A673 (cell line): ENCODE results near the gene FLT1. TPM values are rescaled to one million over a fixed set of nuclear protein-coding genes. Genes with fewer than 3 reads are reported as not detected.

Source experiments
- BruUV-seq: library from RNA; stranded (reverse); fragments of 400-500 nt; replicated peaks from 2 replicates; lab custom pipeline; 2021; lab: Mats Ljungman, UMichigan
- CTCF ChIA-PET: fragments of 300-600 bp; sonication (Branson Sonifier 250); formaldehyde crosslinking; loops from one replicate; lab custom pipeline; 2022; ENCODE audit warnings: antibody characterized with exemption; lab: Charles Lee
- POLR2A ChIA-PET: fragments of 300-600 bp; sonication (Branson Sonifier 250); formaldehyde crosslinking; loops from one replicate; lab custom pipeline; 2022; ENCODE audit warnings: antibody characterized with exemption; ENCODE audit not compliant: low non-redundant PET; lab: Charles Lee
- DNase-seq: peaks from one replicate; pipeline ENCODE4 v3.0.0-alpha.2; 2015; ENCODE audit warnings: low spot score
- H3K27ac ChIP-seq: fragments of 200-600 bp; sonication (generic); 2 replicates; pipeline ENCODE4 v1.5.1; 2016; ENCODE audit warnings: mixed run types, low read depth, mild to moderate bottlenecking, mixed read lengths, antibody characterized with exemption, low read length; ENCODE audit not compliant: poor library complexity, severe bottlenecking
- H3K27me3 ChIP-seq: fragments of 200-600 bp; sonication (generic); replicated peaks from 2 replicates; pipeline ENCODE4 v1.6.1; 2017; ENCODE audit warnings: mixed run types, low read depth, mild to moderate bottlenecking, mixed read lengths, antibody characterized with exemption, low read length; ENCODE audit not compliant: insufficient read depth, poor library complexity
- H3K36me3 ChIP-seq: fragments of 200-600 bp; sonication (generic); 2 replicates; pipeline ENCODE4 v1.6.1; 2016; ENCODE audit warnings: mixed run types, mild to moderate bottlenecking, mixed read lengths, antibody characterized with exemption, low read length; ENCODE audit not compliant: insufficient read depth, poor library complexity, severe bottlenecking
- H3K4me1 ChIP-seq: fragments of 200-600 bp; sonication (generic); 2 replicates; pipeline ENCODE4 v1.6.1; 2017; ENCODE audit warnings: mixed run types, mild to moderate bottlenecking, mixed read lengths, antibody characterized with exemption, low read length; ENCODE audit not compliant: insufficient read depth, poor library complexity, severe bottlenecking
- H3K4me3 ChIP-seq: fragments of 200-600 bp; sonication (generic); 2 replicates; pipeline ENCODE4 v1.5.1; 2016; ENCODE audit warnings: low read depth, mixed run types, mild to moderate bottlenecking, mixed read lengths, low read length; ENCODE audit not compliant: poor library complexity, severe bottlenecking
- H3K9me3 ChIP-seq: fragments of 200-600 bp; sonication (generic); 2 replicates; pipeline ENCODE4 v1.6.1; 2016; ENCODE audit warnings: mixed run types, low read depth, mild to moderate bottlenecking, mixed read lengths, antibody characterized with exemption, low read length; ENCODE audit not compliant: poor library complexity, severe bottlenecking
- EZH2 ChIP-seq: fragments of 200-600 bp; sonication (generic); IDR thresholded peaks from 2 replicates; pipeline ENCODE4 v1.6.1; 2017; ENCODE audit warnings: borderline replicate concordance, low read depth, mild to moderate bottlenecking, mixed read lengths, antibody characterized with exemption, low read length; ENCODE audit not compliant: poor library complexity, severe bottlenecking
- intact Hi-C: fragments of 100-400 bp; cut with micrococcal nuclease; formaldehyde crosslinking; loops from one replicate; pipeline ENCODE4 v1.10.0; 2022; ENCODE audit not compliant: unreplicated experiment
- total RNA-seq: library from RNA; stranded (reverse); gene quantifications from 2 replicates; pipeline ENCODE4 v1.2.3, GENCODE V29; 2021
- TF ChIP-seq, protein P1 (sequence below): fragments of 300-800, 200-600 bp; sonication (generic); conservative IDR thresholded peaks from 2 replicates; pipeline ENCODE4 v1.5.1; 2017; ENCODE audit warnings: low read depth, mild to moderate bottlenecking, antibody characterized with exemption, low read length, moderate library complexity, mixed read lengths

FLT1 gene
- total RNA-seq, 1 experiment from 2014 or later, result 5.2 TPM

DNA sequence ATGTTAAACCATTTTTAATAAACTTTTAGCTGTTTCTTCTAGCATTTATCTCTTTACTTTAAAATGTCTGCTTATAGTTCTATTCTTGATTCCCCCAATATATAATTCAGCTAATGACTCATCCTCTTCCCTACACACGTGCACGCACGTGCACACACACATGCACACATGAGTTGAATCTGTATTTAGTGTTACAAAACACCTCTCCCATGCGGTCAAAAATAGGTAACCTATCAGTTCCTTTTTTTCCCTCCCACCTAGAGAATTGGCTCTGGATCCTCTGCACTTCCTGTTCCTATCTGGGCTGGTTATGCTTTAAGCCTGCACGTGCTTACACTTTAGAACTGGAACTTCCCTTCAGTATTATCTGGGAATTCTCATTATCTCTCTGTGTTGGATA is 212.5 kb downstream of the FLT1 start:
- DNase-seq, result no peak
- POLR2A ChIA-PET, result no interaction called here
- TF ChIP-seq EZH2, result no peak
- TF ChIP-seq, protein P1, sequence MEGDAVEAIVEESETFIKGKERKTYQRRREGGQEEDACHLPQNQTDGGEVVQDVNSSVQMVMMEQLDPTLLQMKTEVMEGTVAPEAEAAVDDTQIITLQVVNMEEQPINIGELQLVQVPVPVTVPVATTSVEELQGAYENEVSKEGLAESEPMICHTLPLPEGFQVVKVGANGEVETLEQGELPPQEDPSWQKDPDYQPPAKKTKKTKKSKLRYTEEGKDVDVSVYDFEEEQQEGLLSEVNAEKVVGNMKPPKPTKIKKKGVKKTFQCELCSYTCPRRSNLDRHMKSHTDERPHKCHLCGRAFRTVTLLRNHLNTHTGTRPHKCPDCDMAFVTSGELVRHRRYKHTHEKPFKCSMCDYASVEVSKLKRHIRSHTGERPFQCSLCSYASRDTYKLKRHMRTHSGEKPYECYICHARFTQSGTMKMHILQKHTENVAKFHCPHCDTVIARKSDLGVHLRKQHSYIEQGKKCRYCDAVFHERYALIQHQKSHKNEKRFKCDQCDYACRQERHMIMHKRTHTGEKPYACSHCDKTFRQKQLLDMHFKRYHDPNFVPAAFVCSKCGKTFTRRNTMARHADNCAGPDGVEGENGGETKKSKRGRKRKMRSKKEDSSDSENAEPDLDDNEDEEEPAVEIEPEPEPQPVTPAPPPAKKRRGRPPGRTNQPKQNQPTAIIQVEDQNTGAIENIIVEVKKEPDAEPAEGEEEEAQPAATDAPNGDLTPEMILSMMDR, result no peak
- Histone ChIP-seq H3K4me3 (no peak overlapping the region), H3K27ac (no peak overlapping the region), H3K9me3 (no peaks in the 10 kb centered on the region), H3K27me3 (no peaks in the 10 kb centered on the region), H3K36me3 (peaks cover 20% of the 10 kb centered on the region), H3K4me1 (no peaks in the 10 kb centered on the region)
- BruUV-seq, result no TSS peak
- intact Hi-C loops, result no loop called here
- CTCF ChIA-PET, result no interaction called here

DNA sequence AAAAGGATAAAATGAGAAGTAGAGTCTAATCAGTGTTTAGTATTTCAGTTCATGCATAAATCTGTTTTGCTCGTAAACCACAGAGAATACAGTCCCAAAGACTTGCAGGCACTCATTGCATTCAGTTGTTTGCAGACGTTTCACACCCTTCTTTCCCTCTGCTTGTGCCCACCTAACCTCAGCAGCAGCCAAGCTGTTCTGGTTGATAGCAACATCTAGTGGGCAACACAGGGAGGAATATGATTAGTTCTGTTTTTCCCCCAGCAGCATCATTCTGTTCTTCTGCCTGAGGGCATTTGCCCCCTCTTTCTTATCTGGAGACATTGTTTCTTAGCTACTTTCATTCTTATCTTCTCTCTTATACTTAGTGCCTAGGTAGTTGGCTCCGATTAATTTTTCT is 221.0 kb downstream of the FLT1 start:
- DNase-seq, result peak; percentile 34
- no peaks in the 10 kb centered on the region for H3K9me3 ChIP-seq
- intact Hi-C loops, result loop anchor here (5.0 to 10.0 kb wide), 2 partner anchors 217 to 259 kb away; no protein-coding TSS in a partner anchor
- no peak overlapping the region for H3K27ac ChIP-seq
- H3K4me3 ChIP-seq, result no peak overlapping the region
- peaks cover 6% of the 10 kb centered on the region for H3K36me3 ChIP-seq
- no peaks in the 10 kb centered on the region for H3K27me3 ChIP-seq
- BruUV-seq, result no TSS peak
- TF ChIP-seq EZH2, result no peak
- TF ChIP-seq, protein P1, result peak; percentile 42
- ChIA-PET POLR2A (no interaction called here), CTCF (no interaction called here)
- H3K4me1 ChIP-seq, result no peaks in the 10 kb centered on the region

DNA sequence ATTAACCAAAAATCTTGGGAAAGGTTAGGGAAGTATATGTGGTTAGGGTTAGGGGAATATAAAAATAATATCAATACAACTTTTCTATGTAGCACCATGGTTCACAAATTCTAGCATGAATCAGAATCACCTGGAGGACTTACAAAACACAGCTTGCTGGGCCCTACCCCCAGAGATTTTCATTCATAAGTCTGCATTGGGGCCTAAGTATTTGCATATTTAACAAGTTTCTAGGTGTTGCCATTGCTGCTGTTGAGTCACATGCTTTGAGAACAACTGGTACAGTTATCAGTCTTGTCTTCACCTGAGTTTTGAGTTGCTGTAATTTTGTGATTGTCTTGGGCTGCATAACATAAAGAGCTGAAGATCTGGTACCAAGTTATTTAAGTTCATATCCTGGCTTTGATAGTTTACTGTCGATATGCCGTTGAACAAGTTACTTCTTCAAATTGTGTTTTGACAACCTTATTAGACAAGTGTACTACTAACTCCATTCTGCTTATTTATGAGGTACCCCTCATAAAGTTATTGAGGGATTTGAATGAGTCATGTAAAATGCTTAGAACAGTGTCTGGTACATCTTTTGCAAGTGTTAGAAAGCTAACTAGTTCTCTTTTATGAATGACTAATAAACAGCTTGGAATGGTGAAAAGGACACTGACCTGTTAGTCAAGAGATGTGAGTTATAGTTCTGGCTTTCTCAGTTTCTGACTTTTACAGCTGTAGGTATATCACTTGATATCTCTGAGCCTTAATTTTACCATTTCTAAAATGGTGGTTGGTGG is 223.7 kb downstream of the FLT1 start:
- BruUV-seq, result no TSS peak

More for the DNA sequence above, 223.7 kb downstream of the FLT1 start:
- H3K36me3 ChIP-seq, result peaks cover 14% of the 10 kb centered on the region
- H3K4me3 ChIP-seq, result no peak overlapping the region
- no peaks in the 10 kb centered on the region for H3K9me3 ChIP-seq
- H3K27me3 ChIP-seq, result no peaks in the 10 kb centered on the region
- intact Hi-C loops, result loop anchor here (5.0 to 10.0 kb wide), 2 partner anchors 214 to 256 kb away; no protein-coding TSS in a partner anchor
- no peak for DNase-seq
- no peaks in the 10 kb centered on the region for H3K4me1 ChIP-seq
- ChIA-PET CTCF (no interaction called here), POLR2A (no interaction called here)
- H3K27ac ChIP-seq, result no peak overlapping the region
- TF ChIP-seq EZH2, result no peak
- TF ChIP-seq, protein P1, result no peak
